AG04450 (cell line): ENCODE measurements around the gene AHNAK2. TPM values are rescaled to one million over a fixed set of nuclear protein-coding genes. Genes with fewer than 3 reads are reported as not detected.

ENCODE experiments used
- CTCF ChIA-PET: fragments of 300-600, 350-600 bp; formaldehyde crosslinking; extraction: SDS; loops from one replicate; lab custom pipeline; 2022; ENCODE audit warnings: antibody characterized with exemption, inconsistent platforms; lab: Charles Lee
- POLR2A ChIA-PET: fragments of 350-600 bp; formaldehyde crosslinking; extraction: SDS; loops from one replicate; lab custom pipeline; 2021; ENCODE audit warnings: antibody characterized with exemption, inconsistent platforms; lab: Yijun Ruan, JAX
- DNase-seq: peaks from one replicate; pipeline ENCODE4 v3.0.0-alpha.2; 2011; ENCODE audit warnings: low read depth, low spot score
- H3K27ac ChIP-seq: one replicate; pipeline ENCODE4 v1.5.1; 2012; ENCODE audit warnings: low read depth, low read length, control low read depth
- H3K27me3 ChIP-seq: one replicate; pipeline ENCODE4 v1.6.0; 2012; ENCODE audit warnings: low read length; ENCODE audit not compliant: control insufficient read depth, insufficient read depth
- H3K4me3 ChIP-seq: 2 replicates; pipeline ENCODE4 v1.5.1; 2011; ENCODE audit warnings: mild to moderate bottlenecking, low read depth, low read length, control low read depth
- H3K9me3 ChIP-seq: 2 replicates; pipeline ENCODE4 v1.5.1; 2012; ENCODE audit warnings: low read length; ENCODE audit not compliant: control insufficient read depth, insufficient read depth
- CTCF ChIP-seq: IDR thresholded peaks from 2 replicates; pipeline ENCODE4 v1.5.1; 2011; ENCODE audit warnings: low read depth, low read length, control low read depth, inconsistent platforms
- polyA plus RNA-seq: library from polyadenylated mRNA; depleted of rRNA; stranded (reverse); fragments of >200 nt; gene quantifications from 2 replicates; pipeline ENCODE4 v1.2.3, GENCODE V29; 2011

The AHNAK2 gene
- polyA plus RNA-seq, 1 experiment, result 10.0 TPM

- no peaks in the 10 kb centered on the region for H3K27me3 ChIP-seq
- peak within 1 kb of the TSS; percentile 82 for H3K4me3 ChIP-seq
- TF ChIP-seq CTCF, result no peak
- no peaks in the 10 kb centered on the region for H3K9me3 ChIP-seq
- H3K27ac ChIP-seq, result peak within 1 kb of the TSS; percentile 82
- CTCF ChIA-PET, result interaction anchor here (1.0 kb wide), 1 partner anchor 25 kb away, joined by 5 read pairs; no protein-coding TSS in a partner anchor
- peak; percentile 81 for DNase-seq
- POLR2A ChIA-PET, result interaction anchor here (0.6 to 1.3 kb wide), 8 partner anchors 9 to 280 kb away, joined by 3 to 11 read pairs (median 4); partner anchors contain the start of genes BRF1 and CLBA1
Measured at GRCh38 chr14:105020815-105021655, 42.9 kb upstream of the AHNAK2 start, which contains the start of gene CDCA4. Gene CDCA4, minus strand, starts transcription at chr14:105021083. Its CDS starts 9,154 bp downstream, at chr14:105011929.

GRCh38 chr14:105019861-105020814 is 42.0 kb upstream of the AHNAK2 start:
- Histone ChIP-seq H3K27me3 (no peaks in the 10 kb centered on the region), H3K4me3 (peak overlapping the region; percentile 80), H3K9me3 (no peaks in the 10 kb centered on the region), H3K27ac (peak overlapping the region; percentile 31)
- DNase-seq, result no peak
- ChIA-PET POLR2A (interaction anchor here (0.9 to 1.3 kb wide), 4 partner anchors 25 to 46 kb away, joined by 3 to 7 read pairs (median 6); partner anchors contain the start of gene CLBA1), CTCF (interaction anchor here (1.0 to 2.2 kb wide), 3 partner anchors 26 to 44 kb away, joined by 5 to 10 read pairs (median 5); no protein-coding TSS in a partner anchor)
- no peak for TF ChIP-seq CTCF

GRCh38 chr14:105018414-105018813 is 40.2 kb upstream of the AHNAK2 start:
- ChIA-PET CTCF (interaction anchor here (1.2 to 2.2 kb wide), 3 partner anchors 27 to 72 kb away, joined by 3 to 10 read pairs (median 5); no protein-coding TSS in a partner anchor), POLR2A (interaction anchor here (0.6 kb wide), 1 partner anchor 33 kb away, joined by 3 read pairs; the partner anchor contains the start of gene CLBA1)
- no peaks in the 10 kb centered on the region for H3K27me3 ChIP-seq
- no peaks in the 10 kb centered on the region; the same call in 1 of the 2 replicates for H3K9me3 ChIP-seq
- no peak overlapping the region for H3K4me3 ChIP-seq
- no peak for TF ChIP-seq CTCF
- DNase-seq, result no peak
- H3K27ac ChIP-seq, result no peak overlapping the region

GRCh38 chr14:105015905-105016304 is 37.7 kb upstream of the AHNAK2 start:
- Histone ChIP-seq H3K27ac (no peak overlapping the region), H3K4me3 (no peak overlapping the region), H3K9me3 (no peaks in the 10 kb centered on the region; the same call in 1 of the 2 replicates), H3K27me3 (no peaks in the 10 kb centered on the region)
- no peak for DNase-seq
- ChIA-PET POLR2A (no interaction called here), CTCF (interaction anchor here (0.5 to 1.0 kb wide), 2 partner anchors 40 to 70 kb away, joined by 3 read pairs; no protein-coding TSS in a partner anchor)
- no peak for TF ChIP-seq CTCF
